Smooth muscle cell (in vitro differentiated cells): ENCODE results near the gene TRIM17. TPM values are rescaled to one million over a fixed set of nuclear protein-coding genes. Genes with fewer than 3 reads are reported as not detected.

Source experiments
- DNase-seq: peaks from one replicate; lab custom pipeline; 2025; ENCODE audit not compliant: unreplicated experiment; lab: John Stamatoyannopoulos, UW
- H2AFZ ChIP-seq: fragments of 200-600 bp; sonication (generic); 2 replicates; pipeline ENCODE4 v1.6.0; 2016; ENCODE audit warnings: antibody characterized with exemption, low read depth, mild to moderate bottlenecking
- H3F3A ChIP-seq: fragments of 200-600 bp; sonication (generic); 2 replicates; pipeline ENCODE4 v1.6.0; 2017; ENCODE audit warnings: antibody characterized with exemption, low read depth
- H3K27ac ChIP-seq: fragments of 200-600 bp; sonication (generic); 2 replicates; pipeline ENCODE4 v1.5.1; 2016; ENCODE audit warnings: low read depth, mild to moderate bottlenecking
- H3K27me3 ChIP-seq: fragments of 200-600 bp; sonication (generic); 2 replicates; pipeline ENCODE4 v1.6.1; 2016; ENCODE audit warnings: low read depth, mild to moderate bottlenecking
- H3K36me3 ChIP-seq: fragments of 200-600 bp; sonication (generic); 2 replicates; pipeline ENCODE4 v1.5.1; 2016; ENCODE audit warnings: low read depth
- H3K4me1 ChIP-seq: fragments of 200-600 bp; sonication (generic); 2 replicates; pipeline ENCODE4 v1.5.1; 2016; ENCODE audit warnings: low read depth
- H3K4me2 ChIP-seq: fragments of 200-600 bp; sonication (generic); 2 replicates; pipeline ENCODE4 v1.6.0; 2016; ENCODE audit warnings: mild to moderate bottlenecking
- H3K4me3 ChIP-seq: fragments of 200-600 bp; sonication (generic); 2 replicates; pipeline ENCODE4 v1.5.1; 2016; ENCODE audit warnings: mild to moderate bottlenecking
- H3K79me2 ChIP-seq: fragments of 200-600 bp; sonication (generic); 2 replicates; pipeline ENCODE4 v1.6.0; 2016; ENCODE audit warnings: low read depth, mild to moderate bottlenecking
- H3K9ac ChIP-seq: fragments of 200-600 bp; sonication (generic); 2 replicates; pipeline ENCODE4 v1.6.0; 2016; ENCODE audit warnings: low read depth
- H3K9me3 ChIP-seq: fragments of 200-600 bp; sonication (generic); replicated peaks from 2 replicates; pipeline ENCODE4 v1.5.1; 2016; ENCODE audit warnings: low read depth
- H4K20me1 ChIP-seq: fragments of 200-600 bp; sonication (generic); 2 replicates; pipeline ENCODE4 v1.6.0; 2016; ENCODE audit warnings: low read depth
- WGBS: methylation state at CpG from one replicate; pipeline ENCODE4 v1.1.7; 2016; ENCODE audit warnings: low lambda C conversion rate; 5-methylcytosine and 5-hydroxymethylcytosine counted together
- polyA plus RNA-seq: library from polyadenylated mRNA; unstranded; fragments of >200 nt; fragmentation: Nextera tagmentation; extraction: Ambion mirVana; gene quantifications from 2 replicates; pipeline ENCODE4 v1.2.1, GENCODE V29; 2016
- total RNA-seq: library from RNA; depleted of rRNA; stranded (reverse); fragments of >200 nt; gene quantifications from 2 replicates; pipeline ENCODE4 v1.2.3, GENCODE V29; 2014
- TF ChIP-seq, protein P1 (sequence below): fragments of 200-600 bp; sonication (generic); IDR thresholded peaks from 2 replicates; pipeline ENCODE4 v1.5.1; 2017; ENCODE audit warnings: borderline replicate concordance, mild to moderate bottlenecking, antibody characterized with exemption; ENCODE audit not compliant: insufficient read depth, poor library complexity, severe bottlenecking

The TRIM17 gene
- total and polyA plus RNA-seq, 2 experiments from 2014 or later: 1.5 to 1.6 TPM

DNA sequence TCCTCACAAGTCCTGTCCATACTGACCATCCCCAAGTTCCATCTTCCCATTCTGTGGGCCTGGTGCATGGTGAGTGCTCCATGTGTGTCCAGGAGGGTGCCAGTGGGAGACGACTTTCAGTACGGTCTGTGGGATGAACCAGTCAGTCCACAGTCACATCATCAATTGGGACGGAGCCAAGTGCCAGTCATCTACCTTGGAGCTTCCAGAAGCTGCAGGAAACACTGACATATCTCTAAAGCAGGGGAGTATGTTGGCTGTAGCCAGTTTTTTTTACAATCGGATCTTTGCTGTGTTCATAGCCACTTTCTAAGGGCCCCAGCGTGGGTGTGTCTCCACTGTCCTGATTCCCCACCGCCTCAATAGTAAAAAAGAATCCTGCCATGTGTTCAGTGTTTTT, 13.6 kb upstream of the TRIM17 start:
- WGBS: 88% methylated on average over 6 of the region's 6 CpGs
- Histone ChIP-seq H3K4me2 (no peak overlapping the region), H3K36me3 (no peaks in the 10 kb centered on the region), H3K27me3 (no peaks in the 10 kb centered on the region), H3K9ac (no peak overlapping the region), H2AFZ (no peak overlapping the region), H3K27ac (no peak overlapping the region), H3K4me3 (no peak overlapping the region), H3K79me2 (no peaks in the 10 kb centered on the region), H3K4me1 (no peaks in the 10 kb centered on the region), H4K20me1 (no peaks in the 10 kb centered on the region), H3K9me3 (no peaks in the 10 kb centered on the region), H3F3A (no peaks in the 10 kb centered on the region)
- TF ChIP-seq, protein P1, sequence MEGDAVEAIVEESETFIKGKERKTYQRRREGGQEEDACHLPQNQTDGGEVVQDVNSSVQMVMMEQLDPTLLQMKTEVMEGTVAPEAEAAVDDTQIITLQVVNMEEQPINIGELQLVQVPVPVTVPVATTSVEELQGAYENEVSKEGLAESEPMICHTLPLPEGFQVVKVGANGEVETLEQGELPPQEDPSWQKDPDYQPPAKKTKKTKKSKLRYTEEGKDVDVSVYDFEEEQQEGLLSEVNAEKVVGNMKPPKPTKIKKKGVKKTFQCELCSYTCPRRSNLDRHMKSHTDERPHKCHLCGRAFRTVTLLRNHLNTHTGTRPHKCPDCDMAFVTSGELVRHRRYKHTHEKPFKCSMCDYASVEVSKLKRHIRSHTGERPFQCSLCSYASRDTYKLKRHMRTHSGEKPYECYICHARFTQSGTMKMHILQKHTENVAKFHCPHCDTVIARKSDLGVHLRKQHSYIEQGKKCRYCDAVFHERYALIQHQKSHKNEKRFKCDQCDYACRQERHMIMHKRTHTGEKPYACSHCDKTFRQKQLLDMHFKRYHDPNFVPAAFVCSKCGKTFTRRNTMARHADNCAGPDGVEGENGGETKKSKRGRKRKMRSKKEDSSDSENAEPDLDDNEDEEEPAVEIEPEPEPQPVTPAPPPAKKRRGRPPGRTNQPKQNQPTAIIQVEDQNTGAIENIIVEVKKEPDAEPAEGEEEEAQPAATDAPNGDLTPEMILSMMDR: no peak
- DNase-seq: no peak

DNA sequence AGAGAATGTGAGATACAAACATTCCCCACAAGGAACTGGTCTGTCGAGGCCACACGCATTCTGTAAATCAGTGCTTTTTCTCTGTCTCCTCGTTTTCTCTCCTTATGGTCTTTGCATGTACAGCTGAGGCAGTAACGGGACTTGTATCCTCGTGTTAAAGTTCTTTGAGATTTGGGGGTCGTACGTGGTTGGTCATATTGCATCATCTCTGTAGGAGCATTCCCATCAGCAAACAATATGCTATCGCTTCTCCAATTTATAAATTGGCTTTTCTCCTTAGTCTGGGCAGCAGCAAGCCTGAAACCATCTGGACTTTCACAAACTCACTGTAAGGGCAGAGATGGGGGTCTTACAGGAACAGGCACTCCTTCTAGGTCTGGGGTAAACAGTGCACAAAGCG, 13.0 kb upstream of the TRIM17 start:
- Histone ChIP-seq H3K79me2 (no peaks in the 10 kb centered on the region), H2AFZ (no peak overlapping the region), H3K27ac (no peak overlapping the region), H3K4me3 (no peak overlapping the region), H3K9ac (no peak overlapping the region), H3K36me3 (no peaks in the 10 kb centered on the region), H3K4me2 (no peak overlapping the region), H3F3A (no peaks in the 10 kb centered on the region), H4K20me1 (no peaks in the 10 kb centered on the region), H3K27me3 (no peaks in the 10 kb centered on the region), H3K9me3 (no peaks in the 10 kb centered on the region), H3K4me1 (no peaks in the 10 kb centered on the region)
- TF ChIP-seq, protein P1: no peak
- DNase-seq: no peak
- 84% methylated on average over 9 of the region's 9 CpGs for WGBS

DNA sequence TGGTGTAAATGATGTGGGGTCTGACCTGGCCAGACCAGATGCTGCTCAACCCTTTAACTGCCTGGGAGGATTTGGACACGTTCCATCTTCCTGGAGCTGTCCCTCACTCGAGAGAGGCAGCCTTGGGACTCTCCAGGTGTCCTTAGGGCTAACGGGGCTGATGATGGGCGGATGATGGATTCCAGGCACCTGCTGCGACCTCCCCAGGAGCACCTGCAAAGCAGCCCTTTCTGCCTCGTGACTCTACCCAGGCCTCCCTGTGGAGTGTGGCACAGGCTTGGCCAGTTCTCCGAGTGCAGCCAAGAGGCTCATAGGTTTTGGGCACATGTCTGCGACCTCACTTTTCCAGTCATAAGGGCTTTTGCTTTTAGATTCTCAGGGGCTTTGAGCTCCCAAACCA, 12.3 kb upstream of the TRIM17 start:
- TF ChIP-seq, protein P1: no peak
- no peaks in the 10 kb centered on the region for H3K79me2 ChIP-seq
- no peaks in the 10 kb centered on the region for H3K27me3 ChIP-seq
- no peak overlapping the region for H3K4me3 ChIP-seq
- no peak for DNase-seq
- no peak overlapping the region for H3K27ac ChIP-seq
- H2AFZ ChIP-seq: no peak overlapping the region
- H3K4me1 ChIP-seq: no peaks in the 10 kb centered on the region
- no peaks in the 10 kb centered on the region for H3K36me3 ChIP-seq
- no peak overlapping the region for H3K4me2 ChIP-seq
- H4K20me1 ChIP-seq: no peaks in the 10 kb centered on the region
- H3F3A ChIP-seq: no peaks in the 10 kb centered on the region
- WGBS: 79% methylated on average over 8 of the region's 8 CpGs
- H3K9ac ChIP-seq: no peak overlapping the region
- no peaks in the 10 kb centered on the region for H3K9me3 ChIP-seq

DNA sequence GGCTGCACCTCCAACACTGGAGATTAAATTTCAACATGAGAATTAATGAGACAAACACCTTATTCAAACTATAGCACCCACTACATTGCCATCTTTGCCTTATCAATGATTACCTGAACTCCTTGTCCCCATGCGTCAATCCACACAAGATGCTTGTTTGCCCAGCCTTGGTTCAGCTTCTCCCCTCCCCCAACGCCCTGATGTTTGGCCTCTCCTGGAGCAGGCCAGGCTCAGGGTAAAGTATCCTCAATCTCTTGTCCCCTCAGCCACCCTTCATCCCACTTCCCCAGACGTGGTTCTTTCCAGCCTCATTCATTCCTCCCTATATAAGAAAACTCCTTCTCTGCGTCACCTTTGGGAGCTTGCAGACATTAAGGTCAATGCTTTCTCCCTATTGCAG, 11.8 kb upstream of the TRIM17 start:
- Histone ChIP-seq H3K9me3 (no peaks in the 10 kb centered on the region), H3K4me1 (no peaks in the 10 kb centered on the region), H3K36me3 (no peaks in the 10 kb centered on the region), H3K27me3 (no peaks in the 10 kb centered on the region), H3F3A (no peaks in the 10 kb centered on the region), H3K79me2 (no peaks in the 10 kb centered on the region), H3K9ac (no peak overlapping the region), H3K4me3 (no peak overlapping the region), H3K4me2 (no peak overlapping the region), H4K20me1 (no peaks in the 10 kb centered on the region), H3K27ac (no peak overlapping the region), H2AFZ (no peak overlapping the region)
- TF ChIP-seq, protein P1: no peak
- no peak for DNase-seq
- 84% methylated on average over 4 of the region's 4 CpGs for WGBS
